HG03060 (cell line): ENCODE results near the gene CD22.
"Not testable (repeated sequence)": the region's sequence is repeated elsewhere in the genome, so short reads cannot be mapped to it uniquely, and the experiment has no call there.

ENCODE experiments used
- ATAC-seq: cut with Tn5 transposase; IDR thresholded peaks from one replicate; pipeline ENCODE4 v1.9.1; 2021; ENCODE audit warnings: low read depth, moderate number of reproducible peaks; ENCODE audit not compliant: unreplicated experiment

The CD22 gene

DNA sequence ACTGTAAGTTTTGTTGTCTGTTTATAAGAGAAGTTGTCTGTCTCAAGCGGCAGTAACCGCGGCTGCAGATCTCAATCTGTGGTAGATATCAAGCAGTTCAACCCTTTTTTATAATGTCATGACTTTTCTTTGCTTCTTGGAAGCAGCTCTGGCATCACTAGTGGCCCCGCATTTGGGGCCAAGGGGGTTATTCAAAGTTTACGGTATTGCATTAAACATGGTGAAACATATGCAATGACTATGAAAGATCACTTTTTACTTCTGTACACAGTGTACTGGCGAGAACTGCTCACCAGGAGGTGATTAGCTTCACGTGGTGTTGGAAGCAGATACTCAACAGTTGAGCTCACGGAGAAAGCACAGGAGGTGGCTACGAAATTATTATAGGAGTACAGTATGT lies 24.6 kb downstream of the CD22 start:
- no peak for ATAC-seq

DNA sequence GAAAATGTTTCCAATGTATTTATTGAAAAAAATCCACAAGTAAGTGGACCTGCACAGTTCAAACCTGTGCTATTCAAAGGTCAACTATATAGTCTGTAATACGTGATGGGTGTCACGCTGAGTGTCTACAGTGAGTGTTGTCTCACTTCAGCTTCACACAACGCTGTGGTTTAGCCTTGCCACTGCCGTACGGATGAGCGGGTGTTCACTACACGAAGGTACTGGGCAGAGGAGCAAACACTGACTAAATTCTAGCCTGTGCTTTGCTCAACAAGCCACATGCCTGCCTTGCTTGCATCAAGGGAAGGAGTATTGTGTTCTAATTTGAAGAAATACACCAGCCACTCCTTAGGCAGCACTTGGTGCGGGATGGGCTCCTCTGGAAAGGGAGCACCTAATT lies 25.9 kb downstream of the CD22 start:
- no peak for ATAC-seq

DNA sequence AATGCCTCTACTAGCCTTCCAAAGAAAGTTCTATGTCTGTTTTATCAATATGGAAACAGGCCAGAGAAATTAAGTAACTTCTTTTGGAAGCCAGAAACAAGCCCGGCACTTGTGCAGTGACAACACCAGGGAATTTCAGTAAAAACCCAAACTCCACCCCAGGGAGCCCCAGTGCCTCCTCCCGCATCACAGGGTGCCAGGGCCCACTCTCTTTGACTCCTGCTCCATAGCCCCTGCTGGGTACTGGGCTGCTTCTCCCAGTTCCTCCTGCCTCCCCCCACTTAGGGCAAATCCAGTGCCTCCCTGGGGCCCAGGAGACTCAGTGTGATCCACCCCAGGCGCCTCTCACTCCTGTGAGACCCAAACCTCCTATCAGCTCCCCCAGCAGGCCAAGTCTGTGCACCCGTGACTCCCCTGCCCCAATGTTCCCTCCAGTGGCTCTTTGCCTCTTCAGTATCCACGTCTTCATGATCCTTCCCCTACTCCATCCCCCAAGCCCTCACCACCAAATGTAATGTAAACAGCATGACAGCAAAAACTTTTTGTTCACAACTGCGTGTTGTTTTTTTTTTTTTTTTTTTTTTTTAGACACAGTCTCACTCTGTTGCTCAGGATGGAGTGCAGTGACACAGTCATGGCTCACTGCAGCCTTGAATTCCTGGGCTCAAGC lies 26.9 kb downstream of the CD22 start:
- ATAC-seq, result no peak

DNA sequence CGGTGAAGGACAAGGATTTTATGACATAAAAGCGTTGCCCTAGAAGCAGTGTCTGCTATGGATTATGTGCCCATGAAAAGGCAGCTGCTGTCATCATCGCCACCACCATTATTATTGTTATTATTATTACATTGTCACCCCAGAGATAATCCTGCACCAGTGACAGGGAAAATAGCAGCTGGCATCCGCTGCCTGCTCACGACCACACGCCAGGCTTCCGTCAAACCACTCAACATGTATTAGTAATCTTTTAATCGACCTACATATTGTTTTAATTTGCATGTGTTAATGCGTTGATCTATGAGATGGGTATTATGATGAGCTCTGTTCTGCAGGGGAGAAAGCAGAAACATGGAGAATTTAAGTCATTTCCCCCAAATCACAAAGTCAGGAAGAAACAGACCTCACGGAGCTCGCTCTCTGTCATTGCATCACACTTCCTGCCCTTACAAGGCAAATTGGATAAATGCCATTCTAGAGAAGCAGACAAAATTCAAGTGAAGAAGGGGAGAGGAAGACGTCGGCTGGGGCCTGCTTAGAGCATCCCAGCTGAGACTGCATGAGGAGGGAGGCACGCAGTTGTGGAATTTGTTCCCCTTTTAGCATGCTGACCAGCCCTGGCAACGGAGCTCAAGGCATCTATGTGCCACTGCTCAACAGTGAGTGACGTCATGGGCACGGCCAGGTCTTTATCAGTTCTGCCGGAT lies 29.0 kb downstream of the CD22 start, which contains the start of gene FFAR3:
Gene FFAR3, plus strand, starts transcription at position 594 of the 707 bp plus-strand sequence. CDS start 431 bp downstream, outside the sequence.
- ATAC-seq, result no peak

DNA sequence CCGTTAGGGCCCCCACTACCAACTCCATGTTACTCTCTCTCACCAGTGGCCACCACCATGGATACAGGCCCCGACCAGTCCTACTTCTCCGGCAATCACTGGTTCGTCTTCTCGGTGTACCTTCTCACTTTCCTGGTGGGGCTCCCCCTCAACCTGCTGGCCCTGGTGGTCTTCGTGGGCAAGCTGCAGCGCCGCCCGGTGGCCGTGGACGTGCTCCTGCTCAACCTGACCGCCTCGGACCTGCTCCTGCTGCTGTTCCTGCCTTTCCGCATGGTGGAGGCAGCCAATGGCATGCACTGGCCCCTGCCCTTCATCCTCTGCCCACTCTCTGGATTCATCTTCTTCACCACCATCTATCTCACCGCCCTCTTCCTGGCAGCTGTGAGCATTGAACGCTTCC lies 29.8 kb downstream of the CD22 start:
- not testable (repeated sequence) for ATAC-seq

DNA sequence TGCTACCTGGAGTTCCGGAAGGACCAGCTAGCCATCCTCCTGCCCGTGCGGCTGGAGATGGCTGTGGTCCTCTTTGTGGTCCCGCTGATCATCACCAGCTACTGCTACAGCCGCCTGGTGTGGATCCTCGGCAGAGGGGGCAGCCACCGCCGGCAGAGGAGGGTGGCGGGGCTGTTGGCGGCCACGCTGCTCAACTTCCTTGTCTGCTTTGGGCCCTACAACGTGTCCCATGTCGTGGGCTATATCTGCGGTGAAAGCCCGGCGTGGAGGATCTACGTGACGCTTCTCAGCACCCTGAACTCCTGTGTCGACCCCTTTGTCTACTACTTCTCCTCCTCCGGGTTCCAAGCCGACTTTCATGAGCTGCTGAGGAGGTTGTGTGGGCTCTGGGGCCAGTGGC lies 30.4 kb downstream of the CD22 start:
- not testable (repeated sequence) for ATAC-seq

DNA sequence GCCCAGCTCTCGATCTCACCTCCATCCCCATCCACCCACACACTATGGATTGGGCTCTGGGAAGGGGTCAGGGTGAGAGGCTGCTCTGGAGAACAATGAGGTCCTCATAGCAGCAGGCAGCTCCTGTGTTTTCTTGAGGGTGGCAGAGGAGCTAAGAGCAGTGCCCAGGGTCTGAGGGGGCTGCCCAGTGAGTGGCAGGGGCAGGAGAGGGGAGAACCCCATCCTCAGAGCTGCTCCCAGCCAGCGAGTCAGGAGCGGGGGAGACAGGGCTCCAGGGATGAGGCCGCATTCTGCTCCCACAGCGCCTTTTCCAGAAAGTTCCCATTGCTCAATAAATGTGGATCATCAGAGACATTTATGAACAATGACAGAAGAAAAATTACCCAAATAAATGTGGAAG lies 31.1 kb downstream of the CD22 start:
- ATAC-seq, result not testable (repeated sequence)

DNA sequence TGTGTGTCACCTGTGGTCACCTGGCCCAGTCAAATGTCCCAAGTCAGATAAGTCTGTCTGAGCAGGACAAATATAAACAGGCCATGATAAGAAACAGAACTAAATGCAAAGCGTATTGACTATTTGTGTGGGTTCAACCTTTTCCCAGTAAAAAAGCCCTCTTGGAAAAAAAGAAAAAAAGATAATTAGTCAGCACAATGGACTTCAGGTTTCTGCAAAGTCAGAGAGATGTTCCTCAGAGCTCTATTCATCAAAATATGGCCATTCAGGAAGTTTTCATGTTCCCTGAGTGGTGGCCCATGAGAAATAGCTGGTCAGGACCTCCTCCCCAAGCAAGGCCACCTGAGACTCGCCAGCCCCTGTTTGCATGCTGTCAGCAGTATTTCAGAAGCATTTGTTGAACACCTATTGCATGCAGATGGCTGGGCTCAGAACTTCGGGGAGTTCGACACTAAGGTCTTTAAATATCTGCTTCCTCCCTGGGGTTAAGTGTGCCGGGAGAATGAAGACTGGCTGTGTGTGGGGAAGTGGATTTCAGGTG lies 32.0 kb downstream of the CD22 start:
- no peak for ATAC-seq

DNA sequence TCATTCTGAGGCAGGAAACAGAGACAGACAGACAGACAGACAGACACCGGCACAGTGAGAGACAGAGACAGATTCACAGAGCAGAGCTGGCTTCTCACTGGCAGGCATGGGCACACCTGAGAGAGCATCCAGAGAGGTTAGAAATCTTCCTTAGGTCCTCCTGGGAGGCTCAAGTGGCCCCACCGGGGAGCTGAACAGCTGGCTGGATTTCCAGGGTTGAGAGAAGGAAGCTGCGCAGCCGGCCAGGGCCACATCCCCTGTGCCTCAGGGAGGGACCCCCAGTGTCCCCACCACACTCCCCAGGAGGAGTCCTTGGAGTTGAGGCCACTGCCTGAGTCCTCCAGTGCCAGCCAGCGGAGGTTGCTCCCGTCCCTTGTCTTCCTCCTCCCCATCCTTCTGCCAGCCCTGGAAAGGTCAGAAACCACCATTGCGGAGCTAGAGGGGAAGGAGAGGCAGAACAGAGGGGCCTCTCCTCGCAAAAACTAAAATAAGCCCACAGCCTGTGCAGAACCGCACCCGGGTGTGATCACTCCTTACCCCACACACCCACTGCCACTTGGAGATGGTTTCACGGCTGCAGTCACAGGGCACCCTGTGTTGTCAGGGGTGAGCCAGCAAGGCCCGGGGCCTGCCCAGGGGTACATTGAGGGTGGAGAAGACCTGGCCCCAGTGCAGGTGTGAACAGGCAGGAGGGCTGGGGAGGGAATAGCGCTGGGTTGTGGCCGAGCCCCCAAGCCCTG lies 33.4 kb downstream of the CD22 start:
- ATAC-seq, result no peak

DNA sequence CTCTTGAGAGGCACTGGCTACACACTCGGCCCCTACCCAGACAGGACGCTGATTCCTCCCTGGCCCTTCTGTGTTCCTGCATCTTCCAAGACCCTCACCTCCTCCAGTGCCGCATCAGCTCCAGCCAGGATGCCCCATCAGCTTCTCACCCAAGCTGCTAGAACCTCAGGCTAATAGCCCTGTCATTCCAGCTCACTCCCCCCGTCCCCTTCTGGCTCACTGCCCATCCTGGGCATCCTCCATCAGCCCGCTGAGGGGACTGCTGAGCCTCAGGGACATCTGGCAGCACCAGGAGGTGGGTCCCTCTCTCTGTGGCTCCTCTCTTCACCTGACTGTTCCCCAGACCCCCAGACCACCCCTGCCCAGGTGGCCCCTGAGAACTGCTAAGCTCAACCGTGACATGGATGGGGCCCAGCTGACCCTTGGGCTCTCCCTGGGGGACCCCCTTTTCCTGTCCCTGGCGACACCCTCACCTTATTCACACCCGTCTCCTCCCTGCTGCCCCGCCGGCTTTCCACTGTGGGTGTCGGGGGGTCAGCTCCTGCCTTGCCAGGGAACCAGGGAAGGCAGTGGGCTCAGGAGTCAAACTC lies 34.1 kb downstream of the CD22 start:
- no peak for ATAC-seq

DNA sequence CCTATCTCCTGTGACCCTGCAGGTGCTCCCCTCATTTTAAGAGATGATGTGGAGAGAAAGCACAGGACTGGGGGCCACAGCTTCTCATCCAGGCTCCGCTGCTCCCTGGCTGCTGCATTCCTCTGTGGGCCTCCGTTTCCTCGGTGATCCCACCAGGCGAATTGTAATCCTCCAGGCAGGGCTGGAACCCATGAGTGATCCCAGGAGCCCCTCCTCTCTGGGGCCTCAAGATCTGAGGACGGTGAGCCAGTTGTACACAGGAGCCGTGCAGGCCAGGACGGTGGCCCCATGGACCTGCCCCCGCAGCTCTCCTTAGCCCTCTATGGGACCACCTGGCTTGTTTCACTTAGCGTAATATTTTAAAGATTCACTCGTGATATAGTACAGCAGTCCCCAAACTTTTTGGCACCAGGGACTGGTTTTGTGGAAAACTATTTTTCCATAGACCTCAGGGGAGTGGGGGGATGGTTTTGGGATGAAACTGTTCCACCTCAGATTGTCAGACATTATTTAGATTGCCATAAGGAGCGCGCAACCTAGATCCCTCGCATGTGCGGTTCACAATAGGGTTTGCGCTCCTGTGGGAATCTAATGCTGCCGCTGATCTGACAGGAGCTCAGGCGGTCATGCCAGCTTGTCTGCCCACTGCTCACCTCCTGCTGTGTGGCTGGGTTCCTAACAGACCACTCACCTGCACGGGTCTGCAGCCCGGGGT lies 34.9 kb downstream of the CD22 start:
- no peak for ATAC-seq

DNA sequence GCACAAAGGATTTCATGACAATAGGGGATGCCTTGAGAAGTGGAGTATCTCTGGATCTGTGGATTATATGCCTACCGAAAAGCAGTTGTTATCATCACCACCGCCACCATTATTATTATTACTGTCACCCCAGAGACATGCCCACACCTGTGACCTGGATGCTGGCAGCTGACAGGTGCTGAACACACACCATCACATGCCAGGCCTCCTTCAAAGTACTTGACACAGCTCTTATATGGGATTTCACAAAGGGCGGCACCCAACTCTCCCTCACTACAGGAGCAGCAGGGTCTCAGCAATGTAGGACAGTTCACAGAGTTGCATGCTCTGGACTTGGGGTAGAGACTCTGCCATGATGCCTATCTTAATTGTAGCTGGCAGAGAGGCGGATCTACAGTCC lies 36.3 kb downstream of the CD22 start:
- no peak for ATAC-seq

DNA sequence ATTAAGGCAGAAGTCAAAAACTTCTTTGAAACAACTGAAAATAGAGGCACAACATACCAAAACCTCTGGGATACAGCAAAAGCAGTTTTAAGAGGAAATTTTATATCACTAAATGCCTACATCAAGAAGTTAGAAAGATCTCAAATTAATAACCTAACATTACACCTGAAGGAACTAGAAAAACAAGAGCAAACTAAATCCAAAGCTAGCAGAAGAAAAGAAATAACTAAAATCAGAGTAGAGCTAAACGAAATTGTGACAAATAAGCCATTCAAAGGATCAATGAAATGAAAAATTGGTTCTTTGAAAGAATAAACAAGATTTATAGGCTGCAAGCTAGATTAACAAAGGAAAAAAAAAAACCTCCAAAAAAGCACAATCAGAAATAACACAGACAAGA lies 39.4 kb downstream of the CD22 start:
- ATAC-seq, result no peak

DNA sequence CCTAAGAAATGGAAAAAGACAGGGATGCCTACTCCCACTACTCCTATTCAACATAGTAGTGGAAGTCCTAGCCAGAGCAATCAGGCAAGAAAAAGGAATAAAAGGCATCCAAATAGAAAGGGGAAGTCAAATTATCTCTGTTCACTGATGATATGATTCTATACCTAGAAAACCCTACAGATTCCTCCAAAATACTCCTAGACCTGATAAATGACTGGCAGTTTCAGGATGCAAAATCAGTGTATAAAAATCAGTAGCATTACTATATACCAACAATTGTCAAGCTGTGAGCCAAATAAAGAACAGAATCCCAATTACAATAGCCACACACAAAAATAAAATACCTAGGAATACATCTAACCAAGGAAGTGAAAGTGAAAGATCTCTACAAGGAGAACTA lies 40.5 kb downstream of the CD22 start:
- no peak for ATAC-seq

DNA sequence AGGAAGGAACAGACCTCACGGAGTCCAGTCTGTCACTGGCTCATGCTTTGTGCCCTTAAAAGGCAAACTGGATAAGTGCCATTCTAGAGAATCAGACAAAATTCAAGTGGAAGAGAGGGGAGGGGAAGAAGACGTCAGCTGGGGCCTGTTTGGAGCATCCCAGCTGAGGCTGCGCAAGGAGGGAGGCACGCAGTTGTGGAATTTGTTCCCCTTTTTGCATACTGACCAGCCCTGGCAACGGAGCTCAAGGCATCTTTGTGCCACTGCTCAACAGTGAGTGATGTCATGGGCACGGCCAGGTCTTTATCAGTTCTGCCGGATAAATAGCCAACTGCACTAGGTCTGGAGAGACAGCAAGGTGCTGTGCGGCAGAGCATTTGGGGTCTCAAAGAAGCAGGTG lies 41.7 kb downstream of the CD22 start, which contains the start of gene GPR42:
Gene GPR42, plus strand, starts transcription at position 347 of the 400 bp plus-strand sequence. CDS start 292 bp downstream, outside the sequence.
- no peak for ATAC-seq

DNA sequence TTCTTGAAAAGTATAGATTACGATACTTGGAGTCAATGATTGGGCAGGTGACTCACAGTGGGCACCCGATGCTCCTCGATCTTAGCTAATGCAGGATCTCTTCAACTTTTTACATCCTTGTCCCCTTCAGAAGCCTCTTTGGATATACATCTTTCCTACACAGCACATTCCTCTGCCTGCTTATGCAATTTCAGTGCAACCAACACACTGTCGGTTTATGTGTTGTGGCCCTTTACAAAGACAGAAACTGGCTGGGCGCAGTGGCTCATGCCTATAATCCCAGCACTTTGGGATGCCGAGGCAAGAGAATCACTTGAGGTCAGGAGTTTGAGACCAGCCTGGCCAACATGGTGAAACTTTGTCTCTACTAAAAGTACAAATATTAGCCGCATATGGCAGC lies 44.5 kb downstream of the CD22 start:
- no peak for ATAC-seq

DNA sequence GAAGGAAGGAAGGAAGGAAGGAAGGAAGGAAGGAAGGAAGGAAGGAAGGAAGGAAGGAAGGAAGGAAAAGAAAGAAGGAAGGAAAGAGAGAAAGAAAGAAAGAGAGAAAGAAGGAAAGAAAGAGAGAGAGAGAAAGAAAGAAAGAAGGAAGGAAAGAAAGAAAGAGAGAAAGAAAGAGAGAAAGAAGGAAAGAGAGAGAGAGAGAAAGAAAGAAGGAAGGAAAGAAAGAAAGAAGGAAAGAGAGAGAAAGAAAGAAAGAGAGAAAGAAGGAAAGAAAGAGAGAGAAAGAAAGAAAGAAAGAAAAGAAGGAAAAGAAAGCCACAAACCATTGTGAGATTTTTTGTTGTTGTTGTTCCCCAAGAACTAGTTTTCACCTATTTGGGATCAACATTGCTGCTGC lies 45.0 kb downstream of the CD22 start:
- not testable (repeated sequence) for ATAC-seq

DNA sequence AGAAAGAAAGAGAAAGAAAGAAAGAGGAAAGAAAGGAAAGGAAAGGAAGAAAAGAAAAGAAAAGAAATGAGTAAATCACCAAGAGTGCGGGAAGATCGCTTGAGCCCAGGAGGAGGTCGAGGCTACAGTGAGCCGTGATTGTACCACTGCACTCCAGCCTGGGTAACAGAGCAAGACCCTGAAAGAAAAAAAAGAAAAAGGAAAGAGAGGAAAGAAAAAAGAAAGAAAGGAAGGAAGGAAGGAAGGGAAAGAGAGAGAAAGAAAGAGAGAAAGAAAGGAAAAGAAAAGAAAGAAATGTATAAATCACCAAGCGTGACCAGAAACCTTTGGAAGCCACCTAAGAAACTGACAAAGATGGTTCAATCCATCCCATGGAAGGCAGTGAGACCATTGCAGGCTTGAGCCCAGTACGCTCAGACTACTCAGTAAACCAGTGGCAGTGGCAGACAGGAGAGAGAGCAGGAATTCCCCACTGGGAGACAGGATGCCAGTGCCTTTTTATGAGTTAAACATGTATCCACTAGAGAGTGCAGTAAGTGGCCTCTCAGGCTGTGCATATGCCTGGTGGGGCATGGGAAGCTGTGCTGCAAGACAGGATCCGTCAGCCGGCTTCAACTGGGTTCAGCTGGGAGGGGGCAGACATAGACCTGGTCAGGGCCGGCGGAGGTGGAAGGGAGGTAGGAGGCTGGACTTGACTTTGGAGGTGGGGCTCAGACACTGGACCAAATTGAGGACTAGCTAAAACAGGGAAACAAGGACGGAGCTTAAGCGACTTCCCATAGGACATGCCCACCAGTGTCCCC lies 46.7 kb downstream of the CD22 start:
- no peak for ATAC-seq

DNA sequence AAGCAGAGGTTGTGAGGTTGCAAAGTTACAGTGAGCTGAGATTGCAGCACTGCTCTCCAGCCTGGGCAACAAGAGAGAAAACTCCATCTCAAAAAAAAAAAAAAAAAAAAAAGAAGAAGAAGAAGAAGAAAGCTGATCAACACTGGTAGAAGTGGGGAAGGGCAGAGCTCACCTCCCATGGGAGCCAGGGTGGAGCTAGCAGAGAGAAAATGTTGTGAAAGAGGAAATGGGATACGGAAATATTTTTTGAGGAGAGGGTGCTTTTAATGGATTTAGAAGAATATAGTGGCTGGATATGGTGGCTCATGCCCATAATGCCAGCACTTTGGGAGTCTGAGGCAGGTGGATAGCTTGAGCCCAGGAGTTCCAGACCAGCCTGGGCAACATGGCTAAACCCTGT lies 48.7 kb downstream of the CD22 start:
- ATAC-seq, result no peak
